ENCODE data around the gene FAM83C. TPM values are rescaled to one million over a fixed set of nuclear protein-coding genes. Genes with fewer than 3 reads are reported as not detected.

FAM83C gene
- total and polyA plus RNA-seq, 9 of the 15 experiments (the other 6 are each of a cell fraction or from before 2014, with no cell fraction given) = not detected

DNA sequence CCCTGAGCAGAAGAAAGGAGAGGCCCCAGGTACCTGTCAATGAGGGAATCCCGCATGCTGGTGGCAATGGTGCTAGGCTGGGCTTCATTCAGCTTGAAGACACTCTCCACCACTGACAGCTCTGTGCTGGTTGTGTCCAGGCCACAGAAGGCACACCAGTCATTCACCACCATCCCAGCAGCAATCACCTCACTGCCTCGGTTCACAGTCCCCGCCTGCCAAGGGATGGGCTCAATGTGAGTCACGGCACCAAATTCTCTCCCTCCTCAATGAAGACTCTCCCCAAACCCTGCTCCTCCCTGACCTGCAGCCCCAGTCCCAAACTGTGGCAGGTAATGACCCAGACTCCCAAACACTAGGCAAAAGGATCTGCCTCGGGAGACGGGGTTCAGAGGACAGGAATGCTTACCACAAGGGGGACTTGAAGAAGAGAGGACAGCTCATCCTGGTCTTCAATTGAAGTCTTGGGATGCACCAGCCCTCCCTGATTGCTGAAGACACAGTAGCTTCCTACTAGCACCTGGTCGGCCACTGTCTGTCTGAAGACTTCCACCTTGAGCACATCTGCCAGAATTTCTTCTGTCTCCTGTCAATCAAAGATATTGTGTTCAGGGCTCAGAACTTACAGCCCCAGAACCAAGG, 12.6 kb downstream of the FAM83C start:
- ChIA-PET CTCF (ENCODE audit: low intra/inter-chr PET ratio) (no interaction called here), POLR2A (interaction anchor here (0.8 to 1.0 kb wide), 3 partner anchors 10 to 462 kb away, joined by 3 read pairs; partner anchors contain the start of gene RBM39)
- H3K4me2 ChIP-seq (ENCODE audit: insufficient read depth, low read length) = no peak overlapping the region
- H3K36me3 ChIP-seq (ENCODE audit: control insufficient read depth, insufficient read depth, low read length) = peaks cover 77% of the 10 kb centered on the region
- no peaks in the 10 kb centered on the region for H3K9me3 ChIP-seq (replicated peaks; ENCODE audit: control insufficient read depth, insufficient read depth, low read depth, low read length)
- 87% methylated on average over 7 of the region's 7 CpGs for WGBS (ENCODE audit: insufficient coverage, low coverage, missing lambda C conversion rate)
- no peaks in the 10 kb centered on the region for H3K27me3 ChIP-seq (ENCODE audit: control insufficient read depth in 2 of 2, insufficient read depth in 2 of 2, low read length in 2 of 2)
- no peak for DNase-seq (ENCODE audit: extremely low read depth in 1 of 4, low spot score in 3 of 4)
- no peak overlapping the region for H2AFZ ChIP-seq (ENCODE audit: low read depth, low read length)
- in situ Hi-C loops (cut with MboI) = no loop called here
- H3K4me3 ChIP-seq = no peak overlapping the region
- no TSS peak for BruUV-seq (replicated peaks)
- no peak overlapping the region for H3K27ac ChIP-seq (ENCODE audit: extremely low read depth, low read depth, low read length)
- FAIRE-seq = no peak
- no peaks in the 10 kb centered on the region for H4K20me1 ChIP-seq (replicated peaks; ENCODE audit: control insufficient read depth, insufficient read depth, low read length)
- peaks cover 13 to 42% of the 10 kb centered on the region in 2 experiments; a peak in 4 of 5 replicates for H3K4me1 ChIP-seq (replicated peaks in 1 of 2; ENCODE audit: control insufficient read depth in 2 of 2, insufficient read depth in 2 of 2, low read length in 2 of 2)
- no peak for ATAC-seq
- no peaks in the 10 kb centered on the region for H3K9me1 ChIP-seq (ENCODE audit: control insufficient read depth, insufficient read depth, low read length)
- intact Hi-C loops (cut with micrococcal nuclease) = no loop called here
- H3K9ac ChIP-seq (ENCODE audit: insufficient read depth in 1 of 2, low read depth in 2 of 2, low read length in 2 of 2) = peak overlapping the region in 1 of 2 experiments; percentile 71; a peak in 1 of 4 replicates
- peaks cover 50% of the 10 kb centered on the region for H3K79me2 ChIP-seq (ENCODE audit: control insufficient read depth, insufficient read depth, low read length)
- 0 out of 2 replicates have a peak, but pooled peaks have one; percentile 6 for TF ChIP-seq PKNOX1 (IDR thresholded peaks at IDR 0.05)
- no peak for TF ChIP-seq ZNF318 (IDR thresholded peaks at IDR 0.05; ENCODE audit: borderline replicate concordance in 1 of 2, low read depth in 1 of 2)
